DMS153 (cell line): ENCODE results near the gene SARM1.

Experiments used
- DNase-seq: peaks from one replicate; lab custom pipeline; 2025; lab: John Stamatoyannopoulos, UW

Gene SARM1

DNA sequence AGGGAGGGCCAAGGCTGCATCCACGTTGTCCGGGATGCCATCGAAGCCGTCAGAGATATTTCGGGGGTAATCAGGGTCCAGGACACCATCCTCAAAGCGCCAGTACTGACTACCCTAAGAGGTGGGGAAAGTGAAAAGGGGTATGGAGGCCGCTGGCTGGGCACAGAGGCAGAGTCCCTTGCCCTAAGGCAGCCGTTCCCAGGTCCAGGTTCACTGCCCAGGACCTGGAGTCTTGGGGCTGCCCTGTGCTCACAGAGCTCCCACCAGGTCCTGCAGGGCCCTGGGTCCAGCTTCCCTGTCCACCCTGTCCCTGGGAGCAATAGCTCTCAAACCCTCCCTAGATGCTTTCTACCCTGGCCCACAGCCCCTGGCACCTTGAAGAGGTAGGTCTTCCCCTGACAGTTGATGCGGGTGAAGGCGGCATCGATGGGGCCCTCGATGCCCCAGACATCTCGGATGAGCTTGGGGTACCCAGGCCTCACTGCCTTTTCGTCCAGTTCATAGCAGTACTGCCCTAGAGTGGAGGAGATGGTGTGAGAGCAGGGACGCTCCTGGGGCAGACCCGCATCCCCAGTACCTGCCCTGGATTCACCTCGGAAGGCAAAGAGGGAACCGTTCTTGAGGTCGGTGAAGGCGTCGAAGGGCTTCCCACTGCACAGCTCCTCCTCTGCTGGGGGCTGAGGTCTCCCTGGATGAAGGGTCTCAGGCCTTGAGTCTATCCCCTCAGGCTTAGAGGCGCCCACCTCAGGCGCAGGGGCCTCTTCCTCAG is 2.4 kb upstream of the SARM1 start:
- DNase-seq = no peak

DNA sequence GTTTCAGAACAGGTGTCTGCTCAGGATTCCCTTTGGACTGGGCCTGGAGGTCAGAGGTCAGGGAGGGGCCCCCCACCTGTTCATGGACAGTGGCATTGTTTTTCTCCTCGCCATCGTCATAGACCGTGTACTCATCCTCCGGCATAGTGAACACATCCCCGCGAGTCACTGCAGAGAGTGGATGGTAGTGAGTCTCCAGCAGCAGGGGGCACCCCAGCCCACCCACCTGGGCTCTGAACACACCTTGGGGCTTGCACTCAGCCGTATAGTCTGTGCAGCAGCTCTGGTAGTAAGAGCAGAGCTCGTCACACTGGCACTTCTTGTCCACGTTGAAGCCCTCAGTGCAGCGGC is 1.8 kb upstream of the SARM1 start:
- no peak for DNase-seq

DNA sequence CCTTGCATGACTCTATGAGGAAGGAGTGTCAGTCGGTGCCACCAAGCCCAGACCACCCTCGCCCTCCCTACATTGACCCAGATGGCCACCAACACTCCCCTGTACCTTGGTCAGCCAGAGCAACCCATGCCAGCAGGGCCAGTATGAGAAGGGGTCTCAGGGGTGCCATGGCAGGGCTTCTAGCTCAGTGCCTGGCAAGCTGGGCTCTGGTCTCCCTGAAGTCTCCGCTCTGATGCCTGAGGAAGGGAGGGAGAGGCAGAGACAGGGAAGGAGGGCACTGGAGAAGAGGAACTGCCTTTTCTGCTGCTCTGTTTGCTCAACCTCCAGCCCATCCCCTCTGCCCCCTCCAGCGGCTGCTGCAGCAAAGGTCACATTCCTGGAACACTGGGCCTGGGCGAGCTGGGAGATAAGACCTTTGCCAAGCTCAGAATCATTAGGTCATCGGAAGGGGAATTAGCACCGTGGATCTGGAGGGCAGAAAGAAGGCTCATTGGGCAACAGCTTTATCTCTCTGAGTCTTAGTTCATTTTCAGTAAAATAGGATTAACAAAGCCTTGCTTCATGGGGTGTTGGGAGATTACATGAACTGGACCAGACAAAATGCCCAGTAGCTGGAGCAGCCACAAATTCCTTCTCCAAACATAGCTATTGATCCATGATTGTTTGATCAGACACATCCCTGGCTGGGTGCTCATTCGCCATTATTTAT is 1.3 kb upstream of the SARM1 start, which contains the start of gene VTN:
VTN (minus strand) TSS at position 273 of the 709 bp plus-strand sequence; CDS start at position 169, 104 bp downstream.
- DNase-seq = peak; percentile 44

DNA sequence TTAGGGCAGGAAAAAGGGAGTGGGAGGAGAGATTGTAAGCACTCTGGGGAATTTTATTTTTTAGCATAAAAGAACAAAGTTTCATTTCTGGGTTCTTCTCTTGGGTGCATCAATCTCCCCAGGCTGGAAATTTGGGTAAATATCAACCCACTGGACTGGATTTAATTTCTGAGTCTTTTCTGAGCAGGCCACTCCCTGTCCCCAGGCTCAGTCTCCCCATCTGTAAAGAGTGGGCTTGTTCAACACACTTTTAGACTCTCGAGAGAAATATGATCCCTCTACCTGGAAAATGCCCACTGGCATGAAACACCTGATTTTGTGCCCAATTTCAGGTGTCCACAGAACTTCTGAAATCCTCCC is 770 bp upstream of the SARM1 start:
- DNase-seq = no peak

DNA sequence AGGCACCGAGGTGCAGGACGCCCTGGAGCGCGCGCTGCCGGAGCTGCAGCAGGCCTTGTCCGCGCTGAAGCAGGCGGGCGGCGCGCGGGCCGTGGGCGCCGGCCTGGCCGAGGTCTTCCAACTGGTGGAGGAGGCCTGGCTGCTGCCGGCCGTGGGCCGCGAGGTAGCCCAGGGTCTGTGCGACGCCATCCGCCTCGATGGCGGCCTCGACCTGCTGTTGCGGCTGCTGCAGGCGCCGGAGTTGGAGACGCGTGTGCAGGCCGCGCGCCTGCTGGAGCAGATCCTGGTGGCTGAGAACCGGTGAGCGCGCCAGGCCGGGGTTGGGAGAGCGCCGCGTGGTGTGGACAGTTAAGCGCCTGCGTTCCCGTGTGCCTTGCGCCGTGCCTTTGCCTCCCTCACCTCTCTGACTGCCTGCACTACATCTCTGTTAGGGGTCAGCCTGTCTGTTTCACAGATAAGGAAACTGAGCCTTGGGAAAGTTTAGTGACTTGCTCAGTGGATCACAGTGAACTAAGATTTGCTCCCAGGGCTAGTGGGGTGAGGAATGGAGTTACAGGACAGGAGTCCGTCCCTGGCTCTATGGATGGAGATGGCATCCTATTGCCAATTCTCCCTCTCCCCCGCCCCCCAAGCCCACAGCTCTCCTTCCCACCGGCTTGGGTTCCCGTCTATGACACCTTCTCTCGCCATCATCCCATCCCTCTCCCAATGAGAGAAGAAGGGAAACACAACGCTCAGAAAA is 880 bp downstream of the SARM1 start:
- DNase-seq = no peak

DNA sequence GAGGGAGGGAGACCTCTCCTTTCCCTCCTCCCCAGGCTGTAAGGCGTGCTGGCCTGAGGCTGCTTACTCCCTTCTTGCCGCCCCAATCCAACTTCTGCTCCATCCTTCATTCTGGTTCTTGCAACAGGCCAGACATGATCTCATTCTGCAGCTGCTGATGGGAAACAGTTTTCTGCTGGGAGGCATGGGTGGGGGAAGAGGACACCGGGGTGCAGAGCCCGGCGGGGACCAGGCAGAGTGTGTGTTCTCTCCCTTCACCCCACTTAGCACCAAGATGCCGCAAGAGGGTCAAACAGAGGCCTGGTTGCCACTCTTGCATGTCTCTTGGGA is 1.4 kb downstream of the SARM1 start:
- DNase-seq = no peak

DNA sequence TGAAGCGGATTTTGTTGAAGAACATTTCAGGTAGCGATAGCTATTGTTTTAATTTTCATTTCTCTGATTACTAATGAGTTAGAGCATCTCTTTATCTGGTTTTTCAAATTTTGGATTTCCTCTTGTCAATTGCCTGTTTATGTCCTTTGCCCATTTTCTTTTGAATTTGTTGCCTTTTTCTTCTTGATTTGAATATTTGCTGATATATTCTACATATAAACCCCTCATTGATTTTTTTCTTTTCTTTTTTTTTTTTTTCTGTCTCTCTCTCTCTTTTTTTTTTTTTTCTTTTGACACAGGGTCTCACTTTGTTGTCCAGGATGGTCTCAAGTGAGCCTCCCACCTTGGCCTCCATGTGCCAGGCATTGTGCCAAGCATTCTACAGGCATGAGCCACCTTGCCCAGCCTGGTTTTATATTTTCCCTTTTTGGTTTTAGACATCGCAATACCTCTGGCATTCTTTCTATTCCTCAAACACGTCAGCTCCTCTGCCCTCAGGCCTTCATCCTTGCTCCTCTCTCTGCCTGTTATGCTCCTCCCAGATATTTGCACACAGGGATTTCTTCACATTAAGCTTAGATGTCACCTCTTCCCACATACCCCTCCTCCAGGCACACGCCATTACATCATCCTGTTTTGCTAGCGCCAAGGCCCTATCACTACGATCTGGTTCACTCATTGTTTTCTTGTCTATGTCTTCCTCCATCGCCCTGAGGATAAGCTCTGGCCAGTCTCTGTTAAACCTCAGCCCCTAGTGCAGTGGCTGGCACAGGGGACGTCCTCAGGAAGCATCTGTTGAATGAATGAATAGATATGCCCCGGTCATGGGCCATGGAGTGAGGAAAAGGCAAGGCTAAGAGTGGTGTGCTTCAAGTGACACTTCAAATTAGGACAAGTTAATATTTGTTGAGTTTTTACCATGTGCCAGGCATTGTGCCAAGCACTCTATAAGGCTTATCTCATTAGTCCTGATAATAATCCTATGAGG is 8.6 kb downstream of the SARM1 start:
- no peak for DNase-seq

DNA sequence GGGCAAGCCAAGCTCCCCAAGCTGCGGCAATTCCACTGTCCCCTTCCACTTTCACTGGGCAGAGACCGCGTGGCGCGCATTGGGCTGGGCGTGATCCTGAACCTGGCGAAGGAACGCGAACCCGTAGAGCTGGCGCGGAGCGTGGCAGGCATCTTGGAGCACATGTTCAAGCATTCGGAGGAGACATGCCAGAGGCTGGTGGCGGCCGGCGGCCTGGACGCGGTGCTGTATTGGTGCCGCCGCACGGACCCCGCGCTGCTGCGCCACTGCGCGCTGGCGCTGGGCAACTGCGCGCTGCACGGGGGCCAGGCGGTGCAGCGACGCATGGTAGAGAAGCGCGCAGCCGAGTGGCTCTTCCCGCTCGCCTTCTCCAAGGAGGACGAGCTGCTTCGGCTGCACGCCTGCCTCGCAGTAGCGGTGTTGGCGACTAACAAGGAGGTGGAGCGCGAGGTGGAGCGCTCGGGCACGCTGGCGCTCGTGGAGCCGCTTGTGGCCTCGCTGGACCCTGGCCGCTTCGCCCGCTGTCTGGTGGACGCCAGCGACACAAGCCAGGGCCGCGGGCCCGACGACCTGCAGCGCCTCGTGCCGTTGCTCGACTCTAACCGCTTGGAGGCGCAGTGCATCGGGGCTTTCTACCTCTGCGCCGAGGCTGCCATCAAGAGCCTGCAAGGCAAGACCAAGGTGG is 9.8 kb downstream of the SARM1 start:
- DNase-seq = no peak

DNA sequence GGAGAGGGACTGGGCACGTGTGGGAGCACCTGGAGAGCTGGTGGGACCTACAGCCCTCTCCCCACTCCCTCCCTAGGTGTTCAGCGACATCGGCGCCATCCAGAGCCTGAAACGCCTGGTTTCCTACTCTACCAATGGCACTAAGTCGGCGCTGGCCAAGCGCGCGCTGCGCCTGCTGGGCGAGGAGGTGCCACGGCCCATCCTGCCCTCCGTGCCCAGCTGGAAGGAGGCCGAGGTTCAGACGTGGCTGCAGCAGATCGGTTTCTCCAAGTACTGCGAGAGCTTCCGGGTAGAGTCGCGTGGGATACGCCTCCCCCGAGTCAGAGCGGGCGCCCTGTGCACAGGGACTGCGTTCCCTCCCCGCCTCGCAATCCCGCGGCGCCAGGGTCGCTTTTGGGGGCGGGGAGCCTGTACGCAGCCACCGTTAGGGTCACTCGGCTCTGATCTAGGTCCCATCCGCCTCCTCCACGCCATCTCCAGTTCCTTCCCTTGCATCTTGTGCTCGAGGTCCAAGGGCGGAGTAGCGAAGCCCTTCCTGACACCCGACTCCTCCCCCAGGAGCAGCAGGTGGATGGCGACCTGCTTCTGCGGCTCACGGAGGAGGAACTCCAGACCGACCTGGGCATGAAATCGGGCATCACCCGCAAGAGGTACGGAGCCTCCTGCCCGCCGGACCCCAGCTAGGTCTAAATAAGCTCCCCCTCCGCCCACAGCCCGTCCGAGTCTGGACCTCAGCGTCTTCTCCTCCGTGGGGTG is 13.0 kb downstream of the SARM1 start:
- peak; percentile 77 for DNase-seq

DNA sequence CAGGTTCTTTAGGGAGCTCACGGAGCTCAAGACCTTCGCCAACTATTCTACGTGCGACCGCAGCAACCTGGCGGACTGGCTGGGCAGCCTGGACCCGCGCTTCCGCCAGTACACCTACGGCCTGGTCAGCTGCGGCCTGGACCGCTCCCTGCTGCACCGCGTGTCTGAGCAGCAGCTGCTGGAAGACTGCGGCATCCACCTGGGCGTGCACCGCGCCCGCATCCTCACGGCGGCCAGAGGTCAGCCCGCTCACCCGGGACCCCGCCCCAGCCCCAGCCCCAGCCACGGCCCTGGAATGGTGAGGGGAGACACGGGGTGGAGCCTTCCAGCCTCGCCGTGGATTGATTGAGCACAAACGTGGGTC is 13.5 kb downstream of the SARM1 start:
- no peak for DNase-seq

DNA sequence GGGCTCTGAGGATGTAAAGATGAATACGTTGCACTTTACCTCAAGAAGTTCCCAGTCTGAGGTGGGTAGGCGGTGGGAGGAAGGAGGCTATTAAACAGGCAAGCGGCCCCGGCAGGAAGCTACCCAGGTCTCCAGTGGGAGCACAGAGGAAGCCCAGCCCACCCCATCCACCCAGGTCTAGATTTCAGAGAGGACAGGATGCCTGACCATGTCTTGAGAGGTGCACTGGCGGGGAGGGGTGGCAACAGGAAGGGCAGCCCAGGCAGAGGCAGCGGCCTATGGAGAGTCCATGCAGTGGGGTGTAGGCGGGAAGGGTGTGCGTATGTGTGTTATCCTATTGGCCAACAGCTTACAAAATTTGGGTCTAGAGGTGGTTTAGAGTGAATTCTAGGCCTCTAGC is 13.9 kb downstream of the SARM1 start:
- no peak for DNase-seq

DNA sequence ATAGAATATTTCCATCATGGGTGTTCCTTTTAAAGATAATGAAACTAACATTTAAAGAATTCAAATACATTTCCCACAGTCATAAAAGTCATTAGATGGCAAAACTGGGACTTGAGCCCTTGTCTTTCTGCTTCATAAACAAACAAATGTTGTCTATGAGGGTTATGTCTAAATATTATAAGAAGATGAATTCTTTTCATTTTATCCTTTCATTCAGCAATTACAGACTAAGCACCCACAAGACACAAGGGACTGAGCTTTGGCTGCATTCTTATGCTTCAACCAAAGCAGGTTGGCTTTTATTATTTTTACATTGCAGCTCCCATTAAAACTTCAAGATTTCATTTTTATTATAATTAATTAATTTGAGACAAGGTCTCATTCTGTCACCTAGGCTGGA is 14.9 kb downstream of the SARM1 start:
- DNase-seq = no peak

DNA sequence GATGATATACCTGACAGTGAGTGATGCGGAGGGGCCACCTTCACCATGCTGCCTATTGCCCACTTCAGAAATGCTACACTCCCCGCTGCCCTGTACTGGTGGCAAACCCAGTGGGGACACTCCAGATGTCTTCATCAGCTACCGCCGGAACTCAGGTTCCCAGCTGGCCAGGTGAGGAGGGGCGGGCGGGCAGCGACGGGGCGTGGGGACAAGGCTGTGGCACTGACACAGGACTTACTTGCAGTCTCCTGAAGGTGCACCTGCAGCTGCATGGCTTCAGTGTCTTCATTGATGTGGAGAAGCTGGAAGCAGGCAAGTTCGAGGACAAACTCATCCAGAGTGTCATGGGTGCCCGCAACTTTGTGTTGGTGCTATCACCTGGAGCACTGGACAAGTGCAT is 16.6 kb downstream of the SARM1 start:
- no peak for DNase-seq

DNA sequence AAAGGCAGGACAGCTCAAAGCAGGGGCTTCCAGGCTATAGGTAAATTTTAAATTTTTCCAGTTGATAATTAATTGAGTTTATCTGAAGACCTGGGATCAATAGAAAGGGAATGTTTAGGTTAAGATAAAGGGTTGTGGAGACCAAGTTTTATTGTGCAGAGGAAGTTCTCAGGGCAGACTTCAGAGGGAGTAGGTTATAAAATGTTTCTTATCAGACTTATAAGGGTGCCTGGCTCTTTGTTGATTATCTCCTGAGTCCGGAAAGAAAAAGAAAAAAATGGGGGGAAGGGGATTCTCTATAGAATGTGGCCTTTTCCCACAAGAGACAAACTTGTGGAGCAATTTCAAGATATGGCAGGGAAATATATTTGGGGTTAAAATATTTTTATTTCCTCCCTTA is 18.6 kb downstream of the SARM1 start:
- no peak for DNase-seq

DNA sequence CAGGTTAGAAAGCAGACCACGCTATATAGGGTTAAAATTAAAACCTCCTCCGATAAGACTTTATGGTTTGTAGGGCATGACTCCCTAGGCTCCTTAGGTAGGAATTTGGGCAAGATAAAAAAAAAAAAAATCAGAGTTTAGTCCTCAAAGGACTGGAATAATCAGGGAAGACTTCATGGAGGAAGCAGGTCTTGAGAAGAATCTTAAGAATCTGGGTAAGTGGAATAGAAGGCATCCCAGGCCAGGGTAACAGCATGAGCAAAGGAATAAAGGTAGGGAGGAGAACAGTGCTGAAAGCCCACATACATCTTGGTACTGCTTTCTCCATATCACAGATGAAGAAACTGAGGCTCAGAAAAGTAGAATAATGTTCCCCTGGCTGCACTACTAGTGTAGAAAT is 19.1 kb downstream of the SARM1 start:
- DNase-seq = no peak

DNA sequence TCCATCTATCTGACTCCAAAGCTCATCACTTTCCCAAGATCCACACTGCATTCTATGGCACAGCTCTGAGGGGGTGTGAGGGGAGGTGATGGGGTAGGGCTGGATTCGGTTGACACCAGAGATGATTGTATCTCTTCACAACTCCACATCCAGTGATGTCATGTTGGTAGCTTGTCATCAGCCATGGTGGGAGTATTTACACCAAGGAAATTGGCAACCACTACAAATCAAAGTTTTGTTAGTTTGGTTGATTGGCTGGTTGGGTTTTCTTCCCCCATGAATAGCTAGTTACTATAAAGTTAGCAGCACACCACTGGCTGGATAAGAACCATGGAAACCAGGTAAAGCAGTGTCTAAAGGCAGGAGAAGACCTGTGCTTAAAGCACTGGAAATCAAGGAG is 19.5 kb downstream of the SARM1 start:
- DNase-seq = no peak

DNA sequence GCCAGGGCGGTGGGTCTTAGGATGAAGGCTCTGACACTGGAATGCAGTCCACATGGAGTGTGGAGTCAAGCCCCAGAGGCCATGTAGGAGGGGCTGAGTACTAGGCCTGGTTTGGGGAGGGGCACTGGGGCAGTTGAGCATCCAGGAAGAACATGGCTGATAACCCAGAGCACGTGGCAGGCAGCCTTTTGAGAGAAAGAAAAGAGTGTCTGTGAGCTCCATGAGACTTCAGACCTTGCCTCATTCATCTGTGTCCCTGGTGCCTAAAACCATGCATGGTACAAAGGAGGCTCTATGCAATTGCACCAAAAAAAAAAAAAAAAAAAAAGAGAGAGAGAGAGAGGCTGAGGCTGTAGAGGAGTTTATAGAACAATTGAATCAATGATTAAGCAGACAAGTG is 19.9 kb downstream of the SARM1 start:
- no peak for DNase-seq

DNA sequence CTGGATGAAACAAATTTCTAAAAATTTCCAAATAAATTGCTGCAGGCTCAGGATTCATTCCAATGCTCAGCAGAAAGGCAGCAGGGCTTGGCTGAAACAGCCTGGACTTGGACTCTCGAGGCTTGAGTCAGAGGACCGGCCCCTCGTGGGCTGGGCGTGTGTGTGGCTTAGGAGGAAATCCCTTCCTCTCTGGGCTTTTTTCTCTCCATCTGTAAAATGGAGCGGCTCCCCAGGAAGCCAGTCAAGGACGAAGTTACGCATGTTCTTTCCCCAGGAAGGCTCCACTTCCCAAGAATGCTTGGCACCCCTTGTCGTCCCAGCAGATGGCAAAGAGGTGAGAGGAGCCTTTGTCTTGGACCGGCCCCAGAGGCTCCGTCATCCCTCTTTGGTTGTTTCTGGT is 21.0 kb downstream of the SARM1 start:
- no peak for DNase-seq

DNA sequence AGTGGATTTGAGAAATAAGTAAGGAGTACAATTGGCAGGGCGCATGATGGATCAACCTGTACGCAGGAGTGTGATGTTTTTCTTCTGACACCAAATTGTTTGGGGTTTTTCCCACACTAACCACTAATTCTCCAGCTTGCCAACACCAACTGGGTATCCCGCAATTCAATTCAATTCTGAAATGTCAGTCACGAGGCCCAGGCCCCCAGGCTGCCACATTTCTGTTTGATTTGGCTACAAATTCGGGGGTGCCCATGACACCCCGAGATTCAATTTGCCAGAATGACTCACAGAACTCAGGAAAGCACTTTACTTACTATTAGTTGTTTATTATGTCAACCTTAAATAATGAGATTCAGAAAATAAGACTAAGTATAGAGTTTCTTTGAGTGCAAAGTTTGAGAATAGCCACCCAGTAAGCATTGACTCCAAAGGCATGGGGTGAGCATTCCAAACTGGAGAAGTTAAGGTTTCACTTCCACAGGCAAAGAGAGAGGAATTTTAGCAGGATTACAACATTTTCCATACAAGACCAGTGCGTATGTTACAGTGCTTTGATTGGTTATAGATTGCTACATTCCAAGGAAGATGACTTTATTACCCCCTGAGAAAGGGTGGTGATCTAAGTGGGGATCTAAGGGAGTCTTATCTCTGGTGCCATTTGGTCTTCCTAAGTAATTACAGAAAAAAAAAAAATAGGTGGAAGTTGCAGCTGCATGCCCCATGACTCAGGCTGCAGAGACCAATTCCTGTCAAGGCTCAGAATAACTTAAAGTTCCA is 23.0 kb downstream of the SARM1 start:
- no peak for DNase-seq

DNA sequence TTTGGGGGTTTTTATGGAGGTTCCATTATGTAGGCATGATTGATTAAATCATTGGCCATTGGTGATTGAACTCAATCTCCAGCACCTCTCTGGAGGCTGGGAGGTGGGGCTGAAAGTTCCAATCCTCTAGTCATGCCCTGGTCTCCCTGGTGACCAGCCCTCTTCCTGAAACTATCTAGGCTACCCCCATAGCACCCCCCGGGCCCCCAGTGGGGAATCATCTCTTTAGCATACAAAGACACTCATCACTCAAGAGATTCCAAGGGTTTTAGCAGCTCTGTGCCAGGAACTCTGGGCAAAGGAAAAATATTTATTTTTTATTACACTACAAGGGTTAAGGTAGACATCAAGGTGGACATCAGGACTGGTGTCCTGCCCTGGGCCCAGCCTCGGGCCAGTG is 23.9 kb downstream of the SARM1 start:
- DNase-seq = no peak
